ENCODE results near the gene SPSB1.

Gene SPSB1

GRCh38 chr1:9373619-9374018, 80.9 kb downstream of the SPSB1 start:
- ATAC-seq (ENCODE audit: low read depth) (no peak), DNase-seq (ENCODE audit: low spot score) (no peak)
- TF ChIP-seq CTCF (IDR thresholded peaks at IDR 0.05; ENCODE audit: poor library complexity, severe bottlenecking), result no peak
- H3K27me3 ChIP-seq (ENCODE audit: insufficient read depth, poor library complexity, severe bottlenecking), result no peaks in the 10 kb centered on the region
- H3K36me3 ChIP-seq (ENCODE audit: low read depth), result no peaks in the 10 kb centered on the region
- no peak overlapping the region for H3K4me3 ChIP-seq (ENCODE audit: severe bottlenecking)
- no peak overlapping the region for H3K27ac ChIP-seq (ENCODE audit: poor library complexity, severe bottlenecking)
- no peaks in the 10 kb centered on the region for H3K9me3 ChIP-seq (ENCODE audit: severe bottlenecking)
- no peaks in the 10 kb centered on the region for H3K4me1 ChIP-seq (ENCODE audit: insufficient read depth, poor library complexity, severe bottlenecking)

- Histone ChIP-seq H3K27me3 (ENCODE audit: insufficient read depth, poor library complexity, severe bottlenecking) (no peaks in the 10 kb centered on the region), H3K36me3 (ENCODE audit: low read depth) (no peaks in the 10 kb centered on the region), H3K4me3 (ENCODE audit: severe bottlenecking) (no peak overlapping the region), H3K4me1 (ENCODE audit: insufficient read depth, poor library complexity, severe bottlenecking) (no peaks in the 10 kb centered on the region), H3K9me3 (ENCODE audit: severe bottlenecking) (no peaks in the 10 kb centered on the region), H3K27ac (ENCODE audit: poor library complexity, severe bottlenecking) (no peak overlapping the region)
- DNase-seq (ENCODE audit: low spot score) (no peak), ATAC-seq (ENCODE audit: low read depth) (no peak)
- TF ChIP-seq CTCF (IDR thresholded peaks at IDR 0.05; ENCODE audit: poor library complexity, severe bottlenecking), result no peak
Measured at GRCh38 chr1:9374748-9375341, 82.2 kb downstream of the SPSB1 start.

GRCh38 chr1:9375912-9376311, 83.2 kb downstream of the SPSB1 start:
- Histone ChIP-seq H3K4me3 (ENCODE audit: severe bottlenecking) (no peak overlapping the region), H3K27ac (ENCODE audit: poor library complexity, severe bottlenecking) (no peak overlapping the region), H3K9me3 (ENCODE audit: severe bottlenecking) (no peaks in the 10 kb centered on the region), H3K36me3 (ENCODE audit: low read depth) (no peaks in the 10 kb centered on the region), H3K27me3 (ENCODE audit: insufficient read depth, poor library complexity, severe bottlenecking) (no peaks in the 10 kb centered on the region), H3K4me1 (ENCODE audit: insufficient read depth, poor library complexity, severe bottlenecking) (no peaks in the 10 kb centered on the region)
- no peak for ATAC-seq (ENCODE audit: low read depth)
- no peak for DNase-seq (ENCODE audit: low spot score)
- no peak for TF ChIP-seq CTCF (IDR thresholded peaks at IDR 0.05; ENCODE audit: poor library complexity, severe bottlenecking)

- no peak for TF ChIP-seq CTCF (IDR thresholded peaks at IDR 0.05; ENCODE audit: poor library complexity, severe bottlenecking)
Measured at GRCh38 chr1:9376430-9376829, 83.7 kb downstream of the SPSB1 start.

GRCh38 chr1:9376886-9377333, 84.2 kb downstream of the SPSB1 start:
- no peaks in the 10 kb centered on the region for H3K27me3 ChIP-seq (ENCODE audit: insufficient read depth, poor library complexity, severe bottlenecking)
- H3K4me3 ChIP-seq (ENCODE audit: severe bottlenecking), result no peak overlapping the region
- ATAC-seq (ENCODE audit: low read depth) (no peak), DNase-seq (ENCODE audit: low spot score) (no peak)
- H3K9me3 ChIP-seq (ENCODE audit: severe bottlenecking), result no peaks in the 10 kb centered on the region
- no peak overlapping the region for H3K27ac ChIP-seq (ENCODE audit: poor library complexity, severe bottlenecking)
- TF ChIP-seq CTCF (IDR thresholded peaks at IDR 0.05; ENCODE audit: poor library complexity, severe bottlenecking), result no peak
- H3K4me1 ChIP-seq (ENCODE audit: insufficient read depth, poor library complexity, severe bottlenecking), result no peaks in the 10 kb centered on the region
- no peaks in the 10 kb centered on the region for H3K36me3 ChIP-seq (ENCODE audit: low read depth)

More at GRCh38 chr1:9376430-9376829, 83.7 kb downstream of the SPSB1 start:
- Histone ChIP-seq H3K4me3 (ENCODE audit: severe bottlenecking) (no peak overlapping the region), H3K27me3 (ENCODE audit: insufficient read depth, poor library complexity, severe bottlenecking) (no peaks in the 10 kb centered on the region), H3K4me1 (ENCODE audit: insufficient read depth, poor library complexity, severe bottlenecking) (no peaks in the 10 kb centered on the region), H3K9me3 (ENCODE audit: severe bottlenecking) (no peaks in the 10 kb centered on the region), H3K36me3 (ENCODE audit: low read depth) (no peaks in the 10 kb centered on the region), H3K27ac (ENCODE audit: poor library complexity, severe bottlenecking) (no peak overlapping the region)
- ATAC-seq (ENCODE audit: low read depth) (no peak), DNase-seq (ENCODE audit: low spot score) (no peak)
